C4-2B (cell line): Measurements from ENCODE around the gene TMEM231.

ENCODE experiments used
- CTCF ChIP-seq: fragments of 450-650 bp; conservative IDR thresholded peaks from 2 replicates; pipeline ENCODE4 v1.5.1; 2017; ENCODE audit warnings: mild to moderate bottlenecking
- ZFX ChIP-seq: fragments of 450-650 bp; IDR thresholded peaks from 2 replicates; pipeline ENCODE4 v1.6.1; 2017

- TF ChIP-seq CTCF: no peak
- no peak for TF ChIP-seq ZFX
Measured at GRCh38 chr16:75501359-75501758, 54.7 kb downstream of the TMEM231 start.
